ENCODE results near the gene STUB1. TPM values are rescaled to one million over a fixed set of nuclear protein-coding genes. Genes with fewer than 3 reads are reported as not detected.
A peak's percentile ranks its signal among the peaks of the same experiment; 100 is the strongest.

STUB1 gene
- total RNA-seq, 1 donor from 2014 or later: 49.1 TPM

DNA sequence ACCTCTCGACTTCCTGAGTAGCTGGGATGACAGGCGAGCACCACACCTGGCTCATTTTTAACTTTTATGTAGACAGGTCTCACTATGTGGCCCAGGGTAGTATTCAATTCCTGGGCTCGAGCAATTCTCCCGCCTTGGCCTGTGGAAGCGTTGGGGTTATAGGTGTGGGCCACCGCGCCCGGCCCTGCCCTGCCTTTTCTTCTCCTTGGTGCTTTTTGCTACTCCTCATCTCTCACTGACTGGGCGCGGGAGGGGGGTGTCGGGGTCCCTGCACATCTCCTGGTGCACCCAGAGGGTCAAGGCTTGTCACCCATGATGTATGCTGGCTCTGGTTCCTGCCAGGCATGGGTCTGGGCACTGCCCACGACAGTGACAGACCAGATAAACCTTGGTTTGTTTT, 35.7 kb upstream of the STUB1 start:
- DNase-seq: no peak

DNA sequence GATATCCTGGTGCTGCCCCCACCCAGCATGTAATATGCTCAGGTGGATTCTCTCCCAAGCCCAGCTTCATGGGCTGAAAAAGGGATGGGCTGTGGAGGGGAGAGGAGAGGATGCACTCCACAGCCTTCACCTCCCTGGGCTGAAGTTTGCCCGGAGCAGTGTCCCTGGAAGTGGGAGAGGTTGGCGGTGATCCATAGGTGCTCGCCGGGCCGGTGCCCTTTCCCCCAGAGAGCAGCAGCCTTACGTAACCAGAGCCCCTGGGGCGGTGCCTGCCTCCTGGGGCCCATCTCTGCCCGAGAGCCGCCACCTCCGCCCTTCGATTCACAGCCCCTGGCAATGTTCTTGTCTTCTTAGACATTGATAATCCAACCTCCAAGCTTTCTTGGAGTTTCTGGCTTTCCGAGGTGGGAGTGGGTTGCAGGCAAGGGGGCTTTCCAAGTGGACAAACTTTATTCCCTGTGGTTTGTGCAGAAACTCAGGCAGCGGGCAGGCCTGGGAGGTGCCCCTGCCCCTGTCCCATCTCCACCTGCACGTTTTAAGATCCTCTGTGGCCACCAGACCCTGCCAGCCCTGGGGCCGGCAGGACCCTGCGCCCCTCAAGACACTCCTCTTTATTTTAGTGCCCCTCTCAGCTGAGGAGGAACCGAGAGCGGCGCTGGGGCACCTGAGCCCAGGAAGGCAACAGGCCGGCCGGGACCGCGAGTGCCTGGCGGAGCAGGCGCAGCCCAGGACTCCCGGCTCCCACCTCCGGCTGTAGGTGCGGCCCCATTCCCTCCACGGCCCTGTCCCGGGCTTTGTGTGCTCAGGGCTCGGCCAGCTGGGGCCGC, 34.1 kb upstream of the STUB1 start:
- DNase-seq: no peak

- no peak for DNase-seq
These were observed 33.5 kb upstream of the STUB1 start for GRCh38 chr16:646679-647172.

DNA sequence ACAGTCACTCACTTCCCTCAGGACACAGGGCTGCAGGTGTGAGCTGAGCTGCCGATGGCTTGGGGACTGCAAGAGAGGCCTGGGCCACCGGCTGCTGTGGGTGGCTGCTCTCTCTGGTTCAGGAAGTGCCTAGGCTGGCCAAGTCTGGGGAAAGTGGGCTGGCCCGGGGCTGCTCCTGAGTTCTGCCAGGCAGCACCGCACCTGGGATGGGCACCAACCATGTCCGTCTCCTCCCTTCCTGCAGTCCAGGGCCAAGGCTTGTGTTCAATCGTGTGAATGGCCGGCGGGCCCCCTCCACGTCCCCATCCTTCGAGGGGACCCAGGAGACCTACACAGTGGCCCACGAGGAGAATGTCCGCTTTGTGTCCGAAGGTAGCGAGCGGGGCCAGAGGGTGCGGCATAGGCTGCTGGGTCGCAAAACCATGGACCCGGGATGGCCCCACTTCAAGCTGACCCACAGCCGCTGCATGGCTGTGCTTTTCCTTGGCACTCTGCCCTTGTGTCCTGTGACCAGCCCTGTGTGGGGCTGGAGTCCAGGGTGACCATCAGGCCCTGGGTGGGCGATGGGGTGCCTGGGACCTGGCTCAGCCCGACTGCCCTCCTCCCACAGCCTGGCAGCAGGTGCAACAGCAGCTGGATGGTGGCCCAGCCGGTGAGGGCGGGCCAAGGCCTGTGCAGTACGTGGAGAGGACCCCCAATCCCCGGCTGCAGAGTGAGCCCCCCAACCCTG, 32.9 kb upstream of the STUB1 start:
- DNase-seq: no peak

DNA sequence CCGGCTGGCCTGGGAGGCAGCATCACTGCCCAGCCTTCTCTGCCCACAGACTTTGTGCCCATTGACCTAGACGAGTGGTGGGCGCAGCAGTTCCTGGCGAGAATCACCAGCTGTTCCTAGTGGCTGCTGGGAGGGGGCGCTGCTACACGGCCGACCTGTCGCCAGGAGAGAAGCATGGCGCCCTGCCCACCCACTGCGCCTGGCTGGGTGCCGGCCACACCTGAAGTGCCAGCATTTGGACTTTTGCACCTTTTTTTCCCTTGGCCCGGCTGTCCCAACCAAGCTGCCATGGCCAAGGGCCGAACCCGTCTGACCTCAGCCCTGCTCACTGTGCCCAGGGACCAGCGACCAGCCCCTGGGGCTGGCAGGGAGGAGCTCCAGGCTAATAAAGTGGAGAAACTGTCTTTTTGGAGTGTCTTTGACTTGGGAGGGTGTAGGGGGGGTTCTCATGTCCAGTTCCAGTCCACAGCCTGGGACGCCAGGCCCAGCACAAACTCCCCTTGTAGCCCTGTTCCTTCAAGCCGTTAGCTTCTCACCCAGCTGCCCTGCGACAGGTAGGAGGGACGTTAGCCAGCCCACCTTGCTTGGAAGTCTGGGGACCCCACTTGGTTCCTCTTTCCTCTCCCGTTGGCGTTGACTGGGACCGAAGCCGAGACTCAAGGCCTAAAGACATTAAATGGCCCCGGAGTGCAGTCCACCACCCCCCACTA, 32.0 kb upstream of the STUB1 start:
- DNase-seq: no peak

- DNase-seq: peak; percentile 85
These were observed 31.2 kb upstream of the STUB1 start, which contains the start of gene WDR90 for GRCh38 chr16:648781-649589. TSS of gene WDR90 (plus strand) at chr16:649365. CDS start at chr16:649417, 52 bp downstream.

GRCh38 chr16:649631-650030, 30.6 kb upstream of the STUB1 start:
- DNase-seq: no peak

GRCh38 chr16:651844-652243, 28.4 kb upstream of the STUB1 start:
- no peak for DNase-seq

GRCh38 chr16:652454-653305, 27.5 kb upstream of the STUB1 start:
- no peak for DNase-seq

- DNase-seq: no peak
These were observed 26.2 kb upstream of the STUB1 start for GRCh38 chr16:654034-654433.

- no peak for DNase-seq
These were observed 22.7 kb upstream of the STUB1 start for GRCh38 chr16:657487-657886.

- no peak for DNase-seq
These were observed 21.3 kb upstream of the STUB1 start for GRCh38 chr16:658679-659571.

- no peak for DNase-seq
These were observed 20.6 kb upstream of the STUB1 start for GRCh38 chr16:659618-660017.

GRCh38 chr16:660132-660458, 20.1 kb upstream of the STUB1 start:
- no peak for DNase-seq

DNA sequence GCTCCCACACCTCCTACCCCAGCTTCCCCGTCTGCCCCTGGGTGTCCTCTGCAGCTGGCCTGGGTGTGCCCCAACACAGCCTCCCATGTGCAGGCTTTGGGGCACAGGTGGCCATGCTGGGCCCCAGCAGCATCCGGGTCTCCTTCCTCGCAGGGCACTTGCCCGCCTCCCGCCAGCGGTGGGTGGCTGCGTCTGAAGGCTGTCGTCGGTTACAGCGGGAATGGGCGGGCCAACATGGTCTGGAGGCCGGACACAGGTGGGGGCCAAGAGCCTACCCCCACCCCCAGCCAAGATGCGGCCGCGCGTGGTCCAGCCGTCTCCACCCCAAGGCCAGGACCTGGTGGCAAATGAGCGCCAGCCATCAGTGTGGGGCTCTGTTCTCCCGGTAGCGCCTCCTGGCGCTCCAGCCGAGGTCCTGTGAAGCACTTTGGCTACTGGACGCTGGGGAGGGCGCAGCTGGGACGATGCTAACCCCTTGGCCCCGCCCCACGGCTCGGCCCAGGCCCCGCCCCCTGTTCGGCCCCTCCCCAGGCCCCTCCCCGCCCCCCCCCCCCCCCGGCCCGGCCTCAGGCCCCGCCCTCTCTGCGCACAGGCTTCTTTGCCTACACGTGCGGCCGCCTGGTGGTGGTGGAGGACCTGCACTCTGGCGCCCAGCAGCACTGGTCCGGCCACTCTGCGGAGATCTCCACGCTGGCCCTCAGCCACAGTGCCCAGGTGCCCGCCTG, 19.6 kb upstream of the STUB1 start:
- peak; percentile 47 for DNase-seq

GRCh38 chr16:661184-661821, 18.9 kb upstream of the STUB1 start:
- no peak for DNase-seq

- DNase-seq: no peak
These were observed 18.1 kb upstream of the STUB1 start for GRCh38 chr16:662095-662494.

DNA sequence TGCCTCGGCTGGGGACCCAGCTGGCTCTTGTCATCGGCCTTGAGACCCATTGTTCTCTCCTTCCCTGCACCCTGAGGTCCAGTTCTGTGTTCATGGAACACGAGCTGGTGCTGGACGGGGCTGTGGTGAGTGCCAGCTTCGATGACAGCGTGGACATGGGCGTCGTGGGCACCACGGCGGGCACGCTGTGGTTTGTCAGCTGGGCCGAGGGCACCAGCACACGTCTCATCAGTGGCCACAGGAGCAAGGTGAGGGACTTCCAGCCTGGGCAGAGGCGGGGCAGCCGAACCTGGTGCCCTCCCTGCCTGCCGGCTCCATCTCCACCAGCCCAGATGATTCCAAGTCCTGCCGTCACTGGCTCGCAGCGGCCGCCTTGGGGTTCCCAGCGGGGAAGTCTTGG, 17.6 kb upstream of the STUB1 start:
- DNase-seq: no peak

- DNase-seq: no peak
These were observed 13.6 kb upstream of the STUB1 start for GRCh38 chr16:666572-666971.
